ENCODE measurements around the gene PPIB.

PPIB gene

DNA sequence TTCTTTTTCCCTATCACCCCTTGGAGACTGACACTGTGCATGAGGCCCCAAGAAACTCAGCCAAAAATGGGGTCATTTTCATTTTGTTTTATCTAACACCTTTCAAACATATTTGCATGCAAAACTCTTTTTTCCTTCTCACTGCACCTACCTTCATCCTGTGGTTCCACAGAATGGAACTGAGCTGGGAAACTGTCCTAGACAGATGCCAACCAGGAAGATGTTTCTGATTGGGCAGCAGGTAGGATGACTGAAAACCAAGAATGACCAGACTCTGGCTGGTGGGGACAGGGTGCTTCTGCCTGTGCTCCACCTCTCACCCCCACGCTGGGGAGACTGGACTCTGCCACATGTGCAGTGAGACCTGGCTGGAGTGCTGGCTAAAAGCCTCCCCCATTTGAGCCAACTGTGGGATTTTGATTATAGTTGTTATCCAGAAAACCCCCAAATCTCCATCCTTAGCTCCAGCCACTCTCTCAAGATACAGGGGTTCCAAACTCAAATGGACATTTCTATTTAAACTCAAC lies 5.2 kb downstream of the PPIB start:
- no peak for DNase-seq

GRCh38 chr15:64156652-64157331 lies 6.0 kb downstream of the PPIB start:
- no peak for DNase-seq

GRCh38 chr15:64155802-64156651 lies 6.8 kb downstream of the PPIB start:
- DNase-seq: no peak

- DNase-seq: peak; percentile 94
These were observed 9.1 kb downstream of the PPIB start for GRCh38 chr15:64153480-64154367.

GRCh38 chr15:64152507-64153387 lies 10.1 kb downstream of the PPIB start:
- no peak for DNase-seq

DNA sequence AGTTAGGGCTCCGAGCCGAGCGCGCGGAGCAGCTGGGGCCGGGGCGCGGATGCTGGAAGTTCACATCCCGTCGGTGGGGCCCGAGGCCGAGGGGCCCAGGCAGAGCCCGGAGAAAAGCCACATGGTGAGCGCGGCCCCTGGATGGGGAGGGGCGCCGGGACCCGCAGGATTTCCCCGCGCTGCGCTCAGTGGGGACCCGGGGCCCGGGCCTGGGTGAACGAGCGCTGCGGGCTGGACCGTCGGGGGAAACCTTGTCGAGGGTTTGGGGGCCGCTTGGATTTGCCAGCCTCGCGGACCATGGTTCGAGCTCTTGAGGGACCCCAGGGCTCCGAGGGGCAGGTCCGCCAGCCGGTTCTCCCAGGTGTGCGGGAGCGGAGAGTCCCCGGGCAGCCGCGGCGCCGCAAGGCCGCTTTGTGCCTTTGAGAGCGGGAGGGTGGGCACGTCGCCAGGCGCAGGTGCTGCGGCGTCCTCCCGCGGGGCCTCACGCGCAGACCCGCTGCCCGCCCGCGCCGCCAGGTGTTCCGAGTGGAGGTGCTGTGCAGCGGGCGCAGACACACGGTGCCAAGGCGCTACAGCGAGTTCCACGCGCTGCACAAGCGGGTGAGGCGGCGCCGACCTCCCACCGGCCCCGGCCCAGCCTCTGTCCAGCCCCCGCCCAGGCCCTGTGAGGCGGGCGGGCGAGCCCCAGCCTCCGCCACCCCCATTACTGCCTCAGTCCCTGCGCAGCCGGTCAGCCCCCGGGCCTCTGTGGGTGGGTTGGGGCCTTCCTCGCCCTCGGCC lies 10.9 kb downstream of the PPIB start, which contains the start of gene SNX22:
Gene SNX22, plus strand, starts transcription at position 5 of the 780 bp plus-strand sequence. Its CDS starts 45 bp downstream, at position 50.
- peak; percentile 32 for DNase-seq

DNA sequence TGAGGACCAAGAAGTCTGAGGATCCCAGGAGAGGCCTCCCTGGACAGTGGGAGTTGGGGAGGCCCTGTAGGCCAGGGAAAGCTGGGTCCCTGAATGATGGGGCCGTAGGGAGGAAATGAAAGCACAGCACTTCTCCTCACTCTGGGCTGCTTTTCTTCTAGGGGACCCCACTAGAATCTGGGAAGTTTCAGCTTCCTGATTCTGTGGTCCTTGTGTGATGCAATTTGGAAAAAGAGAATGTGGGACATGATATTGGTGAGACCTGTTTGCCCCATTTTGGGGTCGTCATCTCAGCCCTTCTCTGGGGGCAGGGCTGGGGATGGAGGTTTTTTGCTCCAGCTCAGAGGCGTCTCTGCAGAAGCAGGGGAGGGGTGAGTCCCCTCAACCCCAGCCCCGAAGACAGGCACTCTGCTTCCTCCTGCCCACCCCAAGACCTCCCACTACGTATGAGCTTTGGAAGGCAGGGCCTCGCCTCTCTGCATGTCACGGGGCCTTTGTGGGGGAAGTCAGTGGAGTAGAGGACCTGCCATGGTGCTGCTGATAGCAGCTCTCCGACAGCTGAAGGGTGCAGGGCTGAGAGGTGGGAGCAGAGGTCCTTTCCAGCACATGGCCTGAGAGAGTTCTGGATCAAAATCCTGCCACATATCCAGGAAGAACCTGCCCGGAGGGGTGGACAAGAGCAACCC lies 12.8 kb downstream of the PPIB start:
- no peak for DNase-seq

GRCh38 chr15:64149424-64149823 lies 13.4 kb downstream of the PPIB start:
- peak; percentile 47 for DNase-seq

GRCh38 chr15:64148581-64148980 lies 14.2 kb downstream of the PPIB start:
- DNase-seq: no peak

GRCh38 chr15:64148168-64148567 lies 14.7 kb downstream of the PPIB start:
- no peak for DNase-seq

DNA sequence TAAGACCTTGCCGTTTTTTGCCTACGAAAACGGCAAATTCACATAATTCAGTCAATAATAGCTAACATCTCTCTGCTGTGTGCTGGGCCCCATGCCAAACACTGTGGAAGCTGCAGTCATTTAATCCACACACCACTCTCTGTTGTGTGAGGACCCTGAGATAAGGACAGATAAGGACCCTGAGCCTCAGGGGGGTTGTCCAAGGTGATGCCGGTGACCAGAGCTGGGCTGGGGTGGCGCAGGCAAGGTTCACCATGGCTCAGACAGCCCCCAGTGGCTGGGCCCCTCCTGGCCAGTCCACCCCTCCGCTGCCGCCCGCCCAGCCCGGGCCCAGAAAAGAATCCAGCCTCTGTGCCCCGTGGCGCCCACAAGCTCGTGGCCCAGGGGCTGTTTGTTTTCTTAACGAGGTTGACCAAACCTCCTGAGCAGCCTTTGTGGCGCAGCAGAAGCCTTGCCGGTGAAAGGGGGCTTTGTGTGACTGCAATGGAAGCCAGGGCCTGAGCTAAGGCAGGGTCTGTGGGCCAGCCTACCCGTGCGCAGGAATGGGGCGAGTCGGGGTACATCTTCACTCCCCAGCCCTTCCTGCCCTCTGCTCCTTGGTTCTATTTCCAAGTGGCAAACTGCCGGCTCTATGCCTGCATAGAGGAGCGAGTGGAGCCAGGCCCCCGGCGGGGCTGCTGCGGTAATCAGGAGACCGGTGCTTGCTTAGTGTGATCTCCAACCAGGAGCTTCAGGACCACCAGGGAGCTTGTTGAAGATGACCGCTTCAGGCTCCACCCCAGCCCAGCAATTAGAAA lies 15.7 kb downstream of the PPIB start:
- DNase-seq: no peak

DNA sequence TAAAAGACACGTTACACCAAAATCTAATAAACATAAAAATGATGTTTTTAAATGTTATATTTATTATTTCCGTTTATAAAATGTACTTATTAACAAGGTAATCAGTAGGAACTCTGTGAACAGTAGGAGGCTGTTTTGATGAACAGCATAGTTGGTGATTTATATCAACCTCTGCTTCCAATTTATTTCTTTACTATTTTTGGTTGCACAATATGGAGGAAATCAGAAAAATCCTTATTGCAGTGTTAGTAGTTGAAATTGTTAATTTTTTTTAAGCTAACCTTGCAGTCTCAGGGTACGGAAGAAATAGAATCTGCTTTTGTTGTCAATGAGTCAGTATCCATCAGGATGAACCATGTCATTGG lies 16.3 kb downstream of the PPIB start:
- DNase-seq: no peak

GRCh38 chr15:64146041-64146440 lies 16.8 kb downstream of the PPIB start:
- no peak for DNase-seq

- DNase-seq: no peak
These were observed 18.1 kb downstream of the PPIB start for GRCh38 chr15:64144565-64145281.

GRCh38 chr15:64144192-64144564 lies 18.6 kb downstream of the PPIB start:
- DNase-seq: no peak

DNA sequence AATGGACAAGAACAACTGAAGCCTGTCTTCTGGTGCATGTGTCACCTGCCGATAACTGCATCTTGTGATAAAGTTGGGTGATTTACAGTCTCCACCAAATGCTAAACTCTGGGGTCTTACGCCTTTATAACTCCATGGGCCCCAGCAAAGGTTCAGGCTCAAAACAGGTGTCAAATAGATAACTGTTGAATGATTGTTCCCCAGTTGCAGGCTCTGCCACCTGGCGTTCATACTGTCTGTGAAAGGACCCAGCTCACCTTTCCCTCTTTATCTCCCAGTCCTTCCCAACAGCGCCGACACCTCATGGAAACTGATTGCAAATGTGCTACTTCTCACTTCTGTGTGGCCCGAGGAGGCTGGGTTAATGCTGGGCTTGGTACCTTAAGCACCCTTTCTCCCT lies 19.5 kb downstream of the PPIB start:
- no peak for DNase-seq

GRCh38 chr15:64141798-64142512 lies 20.9 kb downstream of the PPIB start:
- no peak for DNase-seq

- DNase-seq: no peak
These were observed 24.4 kb downstream of the PPIB start for GRCh38 chr15:64138331-64138941.

All from 8988T (cell line).